ENCODE measurements around the gene DSP. TPM values are rescaled to one million over a fixed set of nuclear protein-coding genes. Genes with fewer than 3 reads are reported as not detected.

DSP gene
- total and polyA plus RNA-seq, 2 of the 13 experiments (the other 11 are each of a cell fraction or from before 2014, with no cell fraction given): 89.8 to 117 TPM

- TF ChIP-seq ATF6 (CRISPR knock-in tag; conservative IDR thresholded peaks at IDR 0.05): 0 out of 2 replicates have a peak, but pooled peaks have one; percentile 70
- TF ChIP-seq ZXDC (CRISPR knock-in tag; IDR thresholded peaks at IDR 0.05): no peak
- peak; percentile 95 for TF ChIP-seq PAF1 (CRISPR knock-in tag; IDR thresholded peaks at IDR 0.05)
- peak; percentile 85 for TF ChIP-seq POLR2G (IDR thresholded peaks at IDR 0.05; ENCODE audit: low read depth, low read length)
- 0 out of 2 replicates have a peak, but pooled peaks have one; percentile 63 for TF ChIP-seq KLF11 (CRISPR knock-in tag; IDR thresholded peaks at IDR 0.05)
- TF ChIP-seq ZNF430 (CRISPR knock-in tag; IDR thresholded peaks at IDR 0.05): no peak
- no peak for TF ChIP-seq HDAC6 (IDR thresholded peaks at IDR 0.05; ENCODE audit: low read depth, low read length)
- no peak for TF ChIP-seq YEATS4 (CRISPR knock-in tag; IDR thresholded peaks at IDR 0.05; ENCODE audit: borderline replicate concordance)
These were observed 46.2 kb downstream of the DSP start (continued) for GRCh38 chr6:7587631-7588100.

- H3K27me3 ChIP-seq (ENCODE audit: control insufficient read depth in 1 of 2, insufficient read depth in 2 of 2, low read length in 2 of 2): no peaks in the 10 kb centered on the region
- no peak overlapping the region for H2AFZ ChIP-seq (ENCODE audit: low read length)
- no peak overlapping the region for H3K4me2 ChIP-seq (ENCODE audit: low read depth, low read length)
- H3K9ac ChIP-seq (ENCODE audit: insufficient read depth, low read depth, low read length): no peak overlapping the region
- ATAC-seq (no peak), FAIRE-seq (no peak), DNase-seq (ENCODE audit: low spot score) (no peak)
- peaks cover 30% of the 10 kb centered on the region for H4K20me1 ChIP-seq (ENCODE audit: insufficient read depth, low read length)
- POLR2A ChIA-PET: interaction anchor here (1.0 to 2.6 kb wide), 2 partner anchors 40 to 47 kb away, joined by 4 to 13 read pairs; partner anchors contain the start of gene DSP
- peaks cover 34% of the 10 kb centered on the region for H3K4me1 ChIP-seq (ENCODE audit: insufficient read depth, low read length)
- CTCF ChIA-PET (ENCODE audit: low intra/inter-chr PET ratio, low total read pairs): no interaction called here
- TF ChIP-seq ZFP41 (CRISPR knock-in tag; IDR thresholded peaks at IDR 0.05; ENCODE audit: borderline replicate concordance) (no peak), DMTF1 (CRISPR knock-in tag; IDR thresholded peaks at IDR 0.05) (no peak), ZNF337 (CRISPR knock-in tag; IDR thresholded peaks at IDR 0.05; ENCODE audit: borderline replicate concordance, low read depth) (no peak), MED1 (CRISPR knock-in tag; IDR thresholded peaks at IDR 0.05) (0 out of 2 replicates have a peak, but pooled peaks have one; percentile 14), RARA (CRISPR knock-in tag; IDR thresholded peaks at IDR 0.05) (no peak), ZNF430 (CRISPR knock-in tag; IDR thresholded peaks at IDR 0.05) (no peak), MBD4 (IDR thresholded peaks at IDR 0.05; ENCODE audit: borderline replicate concordance, low read length) (0 out of 2 replicates have a peak, but pooled peaks have one; percentile 3)
- WGBS (ENCODE audit: low lambda C conversion rate): 61% methylated on average over 4 of the region's 4 CpGs
- intact Hi-C loops (cut with micrococcal nuclease; ENCODE audit: unreplicated experiment): no loop called here
- peaks cover 15 to 25% of the 10 kb centered on the region in 2 experiments for H3K36me3 ChIP-seq (replicated peaks in 1 of 2; ENCODE audit: control insufficient read depth in 1 of 2, insufficient read depth in 2 of 2, low read length in 2 of 2)
- no peak overlapping the region for H3K27ac ChIP-seq (ENCODE audit: extremely low read length, insufficient read depth, low read length)
- no peaks in the 10 kb centered on the region for H3K9me3 ChIP-seq (ENCODE audit: low read length)
- BruUV-seq (replicated peaks): no TSS peak
- H3K79me2 ChIP-seq (ENCODE audit: insufficient read depth, low read length): peaks cover 36% of the 10 kb centered on the region
- H3K4me3 ChIP-seq (replicated peaks in 1 of 3; ENCODE audit: insufficient read depth in 1 of 3, low read depth in 2 of 3, low read length in 3 of 3): no peak overlapping the region
- in situ Hi-C loops (cut with HindIII; ENCODE audit: extremely low pct_ligation_motif_present, low pct_unique_long_range_greater_than_20kb): no loop called here
These were observed 47.0 kb downstream of the DSP start for GRCh38 chr6:7588506-7588905.
